Breast epithelium (tissue), 4 donors: ENCODE measurements around the gene NDUFV2. TPM values are rescaled to one million over a fixed set of nuclear protein-coding genes. Genes with fewer than 3 reads are reported as not detected.
A peak's percentile ranks its signal among the peaks of the same experiment; 100 is the strongest.

ENCODE experiments used
- DNase-seq, 2 donors: peaks; one replicate each; pipeline ENCODE4 v3.0.0-alpha.2; 2019; ENCODE audit warnings: low spot score in 2 of 2
- H3K27ac ChIP-seq, 2 donors: fragments of 200-600 bp; sonication (generic) in 1 of 2; one replicate each; pipeline ENCODE4 v1.5.1; 2016 to 2019; ENCODE audit warnings: mild to moderate bottlenecking in 1 of 2
- H3K27me3 ChIP-seq, 2 donors: fragments of 200-600 bp; sonication (generic) in 1 of 2; one replicate each; pipeline versions ENCODE4 v1.5.1 to v1.6.0; 2017 to 2019; ENCODE audit warnings: control low read depth in 1 of 2, mild to moderate bottlenecking in 1 of 2
- H3K36me3 ChIP-seq: fragments of 200-600 bp; one replicate; pipeline ENCODE4 v1.5.1; 2019
- H3K4me1 ChIP-seq, 2 donors: fragments of 200-600 bp; sonication (generic); one replicate each; pipeline ENCODE4 v1.5.1; 2016 to 2019; ENCODE audit warnings: control low read depth in 1 of 2
- H3K4me3 ChIP-seq, 3 donors: fragments of 200-600 bp; sonication (generic); 1 replicate in 2 of 3; 2 replicates in 1 of 3; pipeline ENCODE4 v1.5.1; 2016 to 2019; ENCODE audit warnings: mild to moderate bottlenecking in 3 of 3, moderate library complexity in 2 of 3
- H3K9me3 ChIP-seq, 2 donors: fragments of 200-600 bp; sonication (generic) in 1 of 2; one replicate each; pipeline ENCODE4 v1.5.1; 2016 to 2019; ENCODE audit warnings: control low read depth in 1 of 2
- CTCF ChIP-seq, 3 donors: fragments of 450-650 bp; IDR thresholded peaks; one replicate each; pipeline ENCODE4 v1.5.1; 2016 to 2017; ENCODE audit warnings: antibody characterized with exemption in 3 of 3, mild to moderate bottlenecking in 3 of 3, moderate library complexity in 3 of 3
- POLR2A ChIP-seq: fragments of 450-650 bp; IDR thresholded peaks from one replicate; pipeline ENCODE4 v1.6.1; 2016; ENCODE audit warnings: antibody characterized with exemption, mild to moderate bottlenecking, moderate library complexity
- POLR2AphosphoS5 ChIP-seq, 3 donors: sonication (generic); formaldehyde crosslinking; IDR thresholded peaks; one replicate each; pipeline ENCODE4 v1.6.1; 2017; ENCODE audit warnings: antibody characterized with exemption in 3 of 3
- intact Hi-C: fragments of 100-400 bp; cut with DNase I; formaldehyde crosslinking; loops from one replicate; pipeline ENCODE4 v1.15.1; 2023; ENCODE audit warnings: low total_unique reads
- total RNA-seq, 3 donors: library from RNA; depleted of rRNA; stranded (reverse); fragments of >200 nt; gene quantifications; one replicate each; pipeline ENCODE4 v1.1.0, GENCODE V29; 2016

The NDUFV2 gene
- total RNA-seq, 3 donors from 2014 or later: 106 to 116 (median 113) TPM

DNA sequence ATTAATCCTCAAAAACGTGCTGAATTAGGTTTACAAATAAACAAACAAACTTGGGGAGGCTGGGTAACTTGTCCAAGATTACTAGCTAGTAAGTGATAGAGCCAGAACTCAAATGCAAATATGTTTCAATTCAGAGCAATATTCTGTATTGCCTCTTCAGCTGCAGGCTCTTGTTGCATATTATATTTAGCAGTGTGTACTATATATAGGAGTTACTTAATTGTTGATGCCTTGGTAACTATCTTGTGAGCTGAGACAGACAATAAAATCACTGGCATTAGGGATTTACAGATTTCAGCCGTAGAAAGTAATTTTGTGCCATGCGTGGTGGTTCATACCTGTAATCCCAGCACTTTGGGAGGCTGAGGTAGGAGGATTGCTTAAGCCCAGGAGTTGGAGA lies 23.8 kb downstream of the NDUFV2 start:
- intact Hi-C loops: no loop called here
- no peaks in the 10 kb centered on the region for H3K36me3 ChIP-seq
- no peaks in the 10 kb centered on the region for H3K9me3 ChIP-seq
- no peak for TF ChIP-seq POLR2AphosphoS5 (IDR thresholded peaks at IDR 0.05)
- TF ChIP-seq CTCF (IDR thresholded peaks at IDR 0.05): no peak
- TF ChIP-seq POLR2A: no peak
- no peak overlapping the region for H3K27ac ChIP-seq
- H3K4me3 ChIP-seq: no peak overlapping the region
- no peaks in the 10 kb centered on the region for H3K4me1 ChIP-seq
- no peak for DNase-seq
- H3K27me3 ChIP-seq: no peaks in the 10 kb centered on the region

DNA sequence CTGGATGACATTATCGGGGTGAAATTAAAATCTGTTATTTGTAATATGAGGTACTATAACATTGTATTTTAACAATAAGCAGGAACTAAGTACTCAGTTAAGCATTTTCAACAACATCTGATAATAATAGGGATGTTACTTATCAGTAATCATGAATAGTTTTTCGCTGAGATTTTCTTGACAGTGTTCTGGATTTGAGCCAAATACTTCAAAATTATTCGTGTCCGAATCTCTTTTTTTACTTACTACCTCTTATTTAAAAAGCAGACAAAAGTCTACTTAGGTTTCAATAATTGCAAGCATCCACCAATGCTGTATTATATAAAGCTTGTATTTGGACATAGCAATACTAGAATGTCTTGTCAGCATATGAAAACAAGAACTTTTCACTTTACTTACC lies 27.7 kb downstream of the NDUFV2 start:
- Histone ChIP-seq H3K36me3 (no peaks in the 10 kb centered on the region), H3K27me3 (no peaks in the 10 kb centered on the region), H3K4me1 (no peaks in the 10 kb centered on the region), H3K27ac (no peak overlapping the region), H3K9me3 (no peaks in the 10 kb centered on the region), H3K4me3 (no peak overlapping the region)
- intact Hi-C loops: no loop called here
- no peak for DNase-seq
- no peak for TF ChIP-seq POLR2AphosphoS5 (IDR thresholded peaks at IDR 0.05)
- no peak for TF ChIP-seq CTCF (IDR thresholded peaks at IDR 0.05)
- TF ChIP-seq POLR2A: no peak

- Histone ChIP-seq H3K27me3 (no peaks in the 10 kb centered on the region), H3K4me1 (no peaks in the 10 kb centered on the region), H3K9me3 (no peaks in the 10 kb centered on the region), H3K36me3 (no peaks in the 10 kb centered on the region), H3K4me3 (no peak overlapping the region), H3K27ac (no peak overlapping the region)
- TF ChIP-seq POLR2A: no peak
- DNase-seq: no peak
- intact Hi-C loops: no loop called here
These were observed 28.3 kb downstream of the NDUFV2 start for GRCh38 chr18:9130806-9131205.

DNA sequence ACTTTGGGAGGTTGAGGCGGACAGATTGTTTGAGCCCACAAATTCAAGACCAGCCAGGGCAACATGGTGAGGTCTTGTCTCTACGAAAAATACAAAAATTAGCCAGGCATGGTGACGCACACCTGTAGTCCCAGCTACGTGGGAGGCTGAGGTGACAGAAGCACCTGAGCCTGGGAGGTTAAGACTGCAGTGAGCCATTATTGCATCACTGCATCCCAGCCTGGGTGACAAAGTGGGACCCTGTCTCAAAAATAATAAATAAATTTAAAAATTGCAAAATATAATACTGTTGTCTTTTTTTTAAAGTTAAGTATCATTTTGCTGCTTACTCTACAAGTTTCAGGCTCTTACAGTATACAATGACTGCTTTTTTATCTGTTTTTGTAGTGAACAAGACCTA lies 30.1 kb downstream of the NDUFV2 start:
- Histone ChIP-seq H3K27me3 (no peaks in the 10 kb centered on the region), H3K9me3 (no peaks in the 10 kb centered on the region), H3K4me1 (no peaks in the 10 kb centered on the region), H3K36me3 (no peaks in the 10 kb centered on the region), H3K27ac (peak overlapping the region; percentile 60 to 65), H3K4me3 (no peak overlapping the region)
- DNase-seq: no peak
- intact Hi-C loops: no loop called here
- TF ChIP-seq POLR2AphosphoS5 (IDR thresholded peaks at IDR 0.05): no peak
- no peak for TF ChIP-seq POLR2A
- no peak for TF ChIP-seq CTCF (IDR thresholded peaks at IDR 0.05)

- H3K27me3 ChIP-seq: no peaks in the 10 kb centered on the region
- peak overlapping the region; percentile 60 to 65 for H3K27ac ChIP-seq
- no peaks in the 10 kb centered on the region for H3K4me1 ChIP-seq
- TF ChIP-seq POLR2A: no peak
- TF ChIP-seq CTCF (IDR thresholded peaks at IDR 0.05): no peak
- no peak for TF ChIP-seq POLR2AphosphoS5 (IDR thresholded peaks at IDR 0.05)
- H3K36me3 ChIP-seq: no peaks in the 10 kb centered on the region
- no peak for DNase-seq
- intact Hi-C loops: no loop called here
- H3K4me3 ChIP-seq: no peak overlapping the region
- no peaks in the 10 kb centered on the region for H3K9me3 ChIP-seq
These were observed 30.7 kb downstream of the NDUFV2 start for GRCh38 chr18:9133225-9133624.
